Mucosa of rectum (tissue), 2 donors: ENCODE results near the gene ASIC2.
A peak's percentile ranks its signal among the peaks of the same experiment; 100 is the strongest.

Source experiments
- H3K27ac ChIP-seq, 2 donors: one replicate each; pipeline ENCODE4 v1.7.0; 2013; ENCODE audit warnings: inconsistent platforms in 2 of 2, low read depth in 2 of 2, low read length in 2 of 2
- H3K27me3 ChIP-seq, 2 donors: one replicate each; pipeline ENCODE4 v1.7.0; 2013; ENCODE audit warnings: low read length in 2 of 2; ENCODE audit not compliant: control insufficient read depth in 2 of 2, insufficient read depth in 2 of 2
- H3K36me3 ChIP-seq, 2 donors: one replicate each; pipeline ENCODE4 v1.7.0; 2013; ENCODE audit warnings: low read length in 2 of 2; ENCODE audit not compliant: control insufficient read depth in 2 of 2, insufficient read depth in 2 of 2
- H3K4me1 ChIP-seq, 2 donors: one replicate each; pipeline ENCODE4 v1.7.0; 2013; ENCODE audit warnings: low read length in 2 of 2, mild to moderate bottlenecking in 1 of 2; ENCODE audit not compliant: control insufficient read depth in 2 of 2, insufficient read depth in 2 of 2
- H3K4me3 ChIP-seq, 2 donors: one replicate each; pipeline ENCODE4 v1.7.0; 2013; ENCODE audit warnings: low read length in 2 of 2
- H3K9ac ChIP-seq, 2 donors: one replicate each; pipeline ENCODE4 v1.7.0; 2013; ENCODE audit warnings: low read length in 2 of 2, low read depth in 1 of 2, mild to moderate bottlenecking in 1 of 2
- H3K9me3 ChIP-seq, 2 donors: one replicate each; pipeline ENCODE4 v1.7.0; 2013; ENCODE audit warnings: low read length in 2 of 2; ENCODE audit not compliant: control insufficient read depth in 2 of 2
- donor health status: healthy.
- donor health status: Normal muscosa, but diverticular disease.

ASIC2 gene

GRCh38 chr17:33290253-33290652 lies 2.8 kb downstream of the ASIC2 start:
- H3K4me3 ChIP-seq = no peak overlapping the region
- no peaks in the 10 kb centered on the region for H3K9me3 ChIP-seq
- no peak overlapping the region for H3K9ac ChIP-seq
- H3K27me3 ChIP-seq = peaks cover 16 to 19% of the 10 kb centered on the region in 2 donors
- H3K4me1 ChIP-seq = peaks cover 3 to 7% of the 10 kb centered on the region in 2 donors
- no peak overlapping the region for H3K27ac ChIP-seq
- H3K36me3 ChIP-seq = no peaks in the 10 kb centered on the region

DNA sequence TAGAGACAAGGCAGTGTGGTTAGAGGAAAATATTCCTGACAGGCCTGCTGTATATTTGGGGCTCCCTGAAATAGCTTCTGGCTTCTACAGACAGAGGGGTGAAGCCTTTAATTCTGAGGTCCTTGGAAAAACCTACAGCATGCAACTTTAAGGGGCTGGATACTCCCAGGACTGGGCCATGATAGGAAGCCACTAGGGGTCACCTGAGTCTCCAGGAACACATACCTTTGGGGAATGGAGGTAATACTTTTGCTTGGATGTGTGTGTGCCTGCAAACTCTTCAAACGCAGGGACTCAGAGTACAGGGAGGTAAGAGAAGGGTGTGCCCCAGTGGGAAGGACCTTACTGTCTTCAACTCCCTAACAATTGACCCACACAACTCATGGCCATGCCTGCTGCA lies 4.1 kb downstream of the ASIC2 start:
- Histone ChIP-seq H3K36me3 (no peaks in the 10 kb centered on the region), H3K27ac (no peak overlapping the region), H3K4me3 (no peak overlapping the region), H3K27me3 (peaks cover 7 to 13% of the 10 kb centered on the region in 2 donors), H3K9me3 (no peaks in the 10 kb centered on the region), H3K4me1 (peaks cover 6 to 12% of the 10 kb centered on the region in 2 donors), H3K9ac (no peak overlapping the region)

DNA sequence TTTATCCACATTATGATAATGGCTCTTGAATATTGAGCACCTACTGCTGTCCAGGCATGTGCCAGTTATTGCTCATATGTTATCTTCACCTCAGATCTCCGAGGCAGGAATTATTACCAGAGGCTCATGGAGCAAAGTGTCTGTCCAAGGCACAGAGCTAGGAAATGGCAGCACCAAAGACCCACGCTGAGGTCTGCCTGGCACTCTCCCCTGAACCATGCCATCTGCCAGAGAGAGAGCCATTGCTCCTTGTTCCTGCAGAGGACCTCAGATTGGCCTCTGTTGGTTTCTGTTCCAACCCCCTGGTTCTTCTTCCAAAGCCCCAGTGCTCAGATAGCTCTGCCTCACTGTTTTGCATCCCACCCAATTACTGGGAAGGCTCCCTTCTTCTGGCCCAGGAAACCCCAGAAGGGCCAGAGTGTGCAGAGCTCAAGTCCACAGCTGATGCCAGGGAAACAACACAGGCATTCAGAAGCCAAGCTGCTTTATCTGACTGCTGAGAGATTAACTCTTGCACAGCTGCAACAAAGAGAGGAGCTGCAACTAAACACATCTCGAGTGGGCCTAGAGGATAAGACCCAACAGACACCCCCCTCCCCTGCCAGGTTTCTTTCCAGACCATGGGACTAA lies 5.9 kb downstream of the ASIC2 start:
- Histone ChIP-seq H3K9me3 (no peaks in the 10 kb centered on the region), H3K9ac (no peak overlapping the region), H3K36me3 (no peaks in the 10 kb centered on the region), H3K4me3 (no peak overlapping the region), H3K27me3 (peaks cover 0 to 6% of the 10 kb centered on the region in 2 donors), H3K4me1 (peaks cover 3 to 14% of the 10 kb centered on the region in 2 donors), H3K27ac (no peak overlapping the region)

DNA sequence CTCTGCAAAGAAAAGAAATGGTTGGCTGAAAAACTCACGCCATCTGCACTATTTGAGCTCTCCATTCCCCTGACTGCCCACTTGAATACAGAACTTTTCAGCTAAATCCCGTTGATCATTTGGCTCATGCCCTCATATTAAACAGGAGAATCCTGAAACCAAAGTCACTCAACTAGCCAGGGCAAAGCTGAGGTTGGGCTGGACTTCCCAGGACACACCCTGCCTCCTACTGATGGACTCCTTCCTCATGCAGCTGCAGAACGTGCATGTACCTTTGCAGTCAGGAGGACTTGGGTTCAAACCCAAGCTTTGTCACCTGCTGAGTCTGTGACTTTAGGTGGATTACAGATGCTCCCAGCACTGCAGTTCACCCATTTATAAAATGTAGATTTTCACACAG lies 7.7 kb downstream of the ASIC2 start:
- peaks cover 3 to 10% of the 10 kb centered on the region in 2 donors for H3K4me1 ChIP-seq
- H3K9me3 ChIP-seq = no peaks in the 10 kb centered on the region
- no peak overlapping the region for H3K4me3 ChIP-seq
- no peak overlapping the region for H3K27ac ChIP-seq
- peaks cover 0 to 4% of the 10 kb centered on the region in 2 donors for H3K27me3 ChIP-seq
- no peak overlapping the region for H3K9ac ChIP-seq
- H3K36me3 ChIP-seq = no peaks in the 10 kb centered on the region

DNA sequence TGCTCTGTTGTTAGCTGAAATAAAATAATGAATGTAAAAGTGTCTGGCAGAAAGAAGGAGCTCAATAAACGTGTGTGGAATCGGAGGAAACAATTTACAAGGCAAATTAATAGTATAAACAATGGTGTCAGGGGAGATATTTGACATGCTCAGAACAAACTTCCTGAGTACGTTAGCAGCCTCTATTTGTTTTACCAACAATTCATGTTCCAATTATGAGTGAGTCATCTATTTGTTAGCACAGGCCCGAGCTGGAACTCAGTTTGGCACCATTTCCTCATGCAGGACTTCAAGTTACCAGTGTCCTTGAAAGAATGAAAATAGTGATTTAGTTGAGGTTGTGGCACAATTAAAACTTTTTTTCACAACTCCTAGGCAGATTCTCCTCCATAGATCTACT lies 9.1 kb downstream of the ASIC2 start:
- Histone ChIP-seq H3K4me1 (peaks cover 3 to 10% of the 10 kb centered on the region in 2 donors), H3K27me3 (no peaks in the 10 kb centered on the region), H3K27ac (peak overlapping the region in 1 of 2 donors; percentile 54), H3K36me3 (no peaks in the 10 kb centered on the region), H3K4me3 (no peak overlapping the region), H3K9ac (no peak overlapping the region), H3K9me3 (no peaks in the 10 kb centered on the region)

GRCh38 chr17:33280162-33280943 lies 12.7 kb downstream of the ASIC2 start:
- H3K27ac ChIP-seq = no peak overlapping the region
- H3K27me3 ChIP-seq = no peaks in the 10 kb centered on the region
- peaks cover 3 to 10% of the 10 kb centered on the region in 2 donors for H3K4me1 ChIP-seq
- H3K36me3 ChIP-seq = no peaks in the 10 kb centered on the region
- H3K9ac ChIP-seq = no peak overlapping the region
- H3K4me3 ChIP-seq = no peak overlapping the region
- no peaks in the 10 kb centered on the region for H3K9me3 ChIP-seq

DNA sequence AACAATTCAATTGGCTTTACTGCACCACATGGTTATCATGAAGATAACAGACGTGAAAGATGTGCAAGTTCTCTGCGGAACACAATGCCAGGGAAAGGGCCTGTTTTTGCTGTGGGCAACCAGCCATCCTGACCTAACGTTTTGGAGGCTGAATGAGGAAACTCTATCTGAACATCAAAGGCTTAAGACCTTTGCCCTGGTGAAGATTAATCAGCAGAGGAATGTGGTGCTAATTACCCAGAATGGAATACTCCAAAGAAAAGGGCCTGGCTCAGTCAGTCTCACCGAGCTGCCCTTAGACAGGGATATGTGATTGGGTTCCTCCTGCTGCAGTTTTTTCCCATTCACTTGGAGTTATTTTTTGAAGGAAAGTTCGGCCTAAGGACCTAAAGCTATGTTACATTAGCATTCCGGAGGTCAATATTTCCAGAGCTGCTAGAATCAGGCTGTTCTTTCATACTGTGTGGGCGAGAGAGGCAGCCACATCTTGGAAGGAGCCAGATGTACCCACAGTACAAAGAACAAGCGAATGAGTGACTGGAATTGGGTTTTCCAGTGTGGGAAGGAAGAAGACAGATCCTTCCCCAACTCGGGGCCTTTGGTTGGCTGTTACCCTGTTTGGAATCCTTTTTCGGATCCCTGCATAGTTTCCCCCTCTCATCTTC lies 15.5 kb downstream of the ASIC2 start:
- Histone ChIP-seq H3K27me3 (no peaks in the 10 kb centered on the region), H3K36me3 (no peaks in the 10 kb centered on the region), H3K27ac (no peak overlapping the region), H3K9me3 (no peaks in the 10 kb centered on the region), H3K9ac (no peak overlapping the region), H3K4me1 (no peaks in the 10 kb centered on the region), H3K4me3 (no peak overlapping the region)

DNA sequence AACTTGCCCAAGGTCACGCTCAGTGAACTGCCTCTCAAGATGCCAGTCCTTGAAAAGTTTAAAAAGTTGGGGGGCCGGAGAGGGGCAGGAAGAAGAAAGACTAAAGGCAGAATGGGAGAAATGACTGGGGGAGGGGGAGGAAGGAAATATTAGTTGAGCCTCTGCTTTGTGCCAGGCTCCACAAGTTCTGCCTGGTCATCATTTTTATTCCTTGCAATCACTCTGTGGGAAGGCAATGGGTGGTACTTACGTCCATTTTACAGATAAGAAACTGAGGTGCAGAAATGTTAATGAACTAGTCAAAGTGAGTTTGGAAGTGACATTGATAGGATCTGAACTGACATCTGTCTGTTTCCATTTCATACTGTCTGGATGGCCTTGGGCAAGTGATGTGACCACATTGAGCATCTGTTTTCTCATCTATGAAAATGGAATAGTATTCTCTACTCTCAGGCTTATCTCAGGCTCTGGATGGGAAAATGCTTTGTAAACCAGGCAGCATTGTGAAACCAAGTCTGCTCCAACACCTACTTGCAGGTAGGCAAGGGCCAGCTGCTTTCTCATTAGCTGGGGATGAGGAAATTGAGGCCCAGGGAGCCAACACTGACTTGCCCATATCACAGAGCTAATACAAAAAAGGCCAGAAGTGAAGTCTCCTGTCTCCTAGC lies 19.2 kb downstream of the ASIC2 start:
- no peak overlapping the region for H3K9ac ChIP-seq

DNA sequence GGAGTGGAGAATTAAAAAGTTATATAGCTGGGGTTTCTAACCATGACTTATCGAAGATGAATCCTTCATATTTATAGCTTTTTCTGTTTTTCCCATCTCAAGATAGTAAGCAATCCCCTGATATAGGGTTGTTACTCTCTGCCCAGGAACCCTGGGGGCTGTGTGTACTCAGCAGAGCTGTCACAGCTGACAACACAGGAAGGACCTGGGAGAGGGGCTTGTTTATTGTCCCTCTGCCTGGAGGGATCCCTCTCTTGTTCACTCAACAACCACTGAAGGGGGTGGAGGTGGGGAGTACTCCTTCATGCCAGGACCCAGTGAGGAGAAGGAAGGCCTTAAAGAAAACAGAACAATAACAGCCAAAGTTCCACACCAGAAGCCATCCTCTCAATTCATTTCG lies 19.8 kb downstream of the ASIC2 start:
- Histone ChIP-seq H3K9me3 (no peaks in the 10 kb centered on the region), H3K9ac (no peak overlapping the region), H3K27me3 (no peaks in the 10 kb centered on the region), H3K4me1 (no peaks in the 10 kb centered on the region), H3K4me3 (no peak overlapping the region), H3K27ac (no peak overlapping the region), H3K36me3 (no peaks in the 10 kb centered on the region)

More for the DNA sequence above, 19.2 kb downstream of the ASIC2 start:
- H3K9me3 ChIP-seq = no peaks in the 10 kb centered on the region
- H3K36me3 ChIP-seq = no peaks in the 10 kb centered on the region
- H3K27ac ChIP-seq = no peak overlapping the region
- H3K27me3 ChIP-seq = no peaks in the 10 kb centered on the region
- no peaks in the 10 kb centered on the region for H3K4me1 ChIP-seq
- no peak overlapping the region for H3K4me3 ChIP-seq

DNA sequence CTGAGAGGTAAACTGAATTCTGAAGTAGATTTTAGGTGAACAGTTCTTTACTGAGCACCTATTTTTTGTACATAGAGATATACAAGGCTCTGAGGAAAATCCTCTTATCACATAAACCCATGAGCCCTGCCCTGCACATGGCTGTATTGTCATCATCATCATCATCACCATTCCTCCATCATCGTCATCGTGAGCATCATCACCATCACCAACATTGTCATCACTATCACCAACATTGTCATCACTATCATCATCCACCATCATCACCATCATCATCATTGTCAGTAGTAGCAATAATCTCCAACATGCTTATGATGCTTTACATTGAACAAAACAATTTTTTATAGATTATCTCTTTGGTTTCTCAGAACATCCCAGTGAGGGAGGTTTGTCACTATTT lies 20.7 kb downstream of the ASIC2 start:
- H3K4me1 ChIP-seq = no peaks in the 10 kb centered on the region
- H3K9ac ChIP-seq = no peak overlapping the region
- no peaks in the 10 kb centered on the region for H3K27me3 ChIP-seq
- H3K4me3 ChIP-seq = no peak overlapping the region
- H3K9me3 ChIP-seq = no peaks in the 10 kb centered on the region
- no peaks in the 10 kb centered on the region for H3K36me3 ChIP-seq
- H3K27ac ChIP-seq = no peak overlapping the region
